Heart left ventricle (tissue), 16 donors: ENCODE measurements around the gene GJA1. TPM values are rescaled to one million over a fixed set of nuclear protein-coding genes. Genes with fewer than 3 reads are reported as not detected.

Source experiments
- ATAC-seq, 4 donors: fragments of 200-7000 bp; cut with Tn5 transposase; one replicate each; pipeline ENCODE4 v1.9.1; 2020 to 2022; ENCODE audit warnings: moderate library complexity in 4 of 4, mild to moderate bottlenecking in 3 of 4, moderate number of reproducible peaks in 1 of 4
- DNase-seq, 5 donors: peaks; one replicate each; pipeline ENCODE4 v3.0.0-alpha.2; 2020
- H3K27ac ChIP-seq, 12 donors: fragments of 200-600 bp; sonication (generic) in 4 of 12; one replicate each; pipeline versions ENCODE4 v1.5.0 to v1.8.0; 2016 to 2022; ENCODE audit warnings: mild to moderate bottlenecking in 2 of 12
- H3K27me3 ChIP-seq, 9 donors: fragments of 200-600 bp; sonication (generic) in 2 of 9; one replicate each; pipeline versions ENCODE4 v1.5.1 to v1.8.0; 2016 to 2022; ENCODE audit warnings: mild to moderate bottlenecking in 3 of 9
- H3K36me3 ChIP-seq, 9 donors: fragments of 200-600 bp; sonication (generic) in 2 of 9; one replicate each; pipeline versions ENCODE4 v1.5.0 to v1.8.0; 2018 to 2022; ENCODE audit warnings: mild to moderate bottlenecking in 2 of 9
- H3K4me1 ChIP-seq, 12 donors: fragments of 200-600 bp; sonication (generic) in 4 of 12; one replicate each; pipeline versions ENCODE4 v1.5.0 to v1.8.0; 2016 to 2022; ENCODE audit warnings: mild to moderate bottlenecking in 3 of 12
- H3K4me3 ChIP-seq, 12 donors: fragments of 200-600 bp; sonication (generic) in 4 of 12; one replicate each; pipeline versions ENCODE4 v1.5.0 to v1.8.0; 2017 to 2022; ENCODE audit warnings: mild to moderate bottlenecking in 9 of 12, moderate library complexity in 4 of 12
- H3K9me3 ChIP-seq, 12 donors: fragments of 200-600 bp; sonication (generic) in 4 of 12; one replicate each; pipeline versions ENCODE4 v1.5.0 to v1.8.0; 2016 to 2022; ENCODE audit warnings: mild to moderate bottlenecking in 1 of 12
- POLR2A ChIP-seq, 2 donors: fragments of 450-650 bp; IDR thresholded peaks; one replicate each; pipeline ENCODE4 v1.6.1; 2017; ENCODE audit warnings: antibody characterized with exemption in 2 of 2, mild to moderate bottlenecking in 2 of 2, moderate library complexity in 2 of 2
- WGBS, 4 donors: extraction: QIAGEN DNeasy Blood & Tissue Kit in 2 of 4; methylation state at CpG; one replicate each; pipeline versions ENCODE4 v1.1.5 to v1.1.7; 2013 to 2018; 5-methylcytosine and 5-hydroxymethylcytosine counted together
- intact Hi-C, 10 donors: fragments of 100-400 bp; cut with DNase I; formaldehyde crosslinking; loops; one replicate each; pipeline versions ENCODE4 v1.11.1 to v1.14.2; 2022
- polyA plus RNA-seq, 2 donors: library from polyadenylated mRNA; stranded (reverse); fragments of 200-250 nt; gene quantifications; one replicate each; pipeline ENCODE4 v1.2.3, GENCODE V29; 2013
- total RNA-seq, 9 donors: library from RNA; depleted of rRNA in 2 of 9; stranded (reverse); fragments of >200 nt in 2 of 9; fragmentation: NEBNext Ultra II Directional in 3 of 9; extraction: Animal tissue kit (Norgen Biotek cat#: 25700) in 3 of 9; gene quantifications; one replicate each; pipeline versions ENCODE4 v1.1.0 to v1.2.4, GENCODE V29; 2016 to 2023
- TF ChIP-seq, protein P1 (sequence below), 12 donors: fragments of 200-600 bp; sonication (generic) in 4 of 12; IDR thresholded peaks; one replicate each; pipeline versions ENCODE4 v1.5.0 to v1.8.0; 2018 to 2022; ENCODE audit warnings: antibody characterized with exemption in 12 of 12, mild to moderate bottlenecking in 5 of 12
- donor health status: ischemic (EF 13 %, LVEDD 7.1; RV severe dilation, severe dysfunction).
- donor health status: healthy with polysubstance abuse.
- donor health status: DM: no; HTN: yes; CAD: no.
- donor health status: DM: no; HTN: no; CAD: no.
- donor health status: ischemic (EF 25% LVEDD 6.9; RV normal size, moderate dysfunction).
- donor health status: ischemic (EF 25% LVEDD 5.7; RV mildly dilated, moderate dysfunction).
- donor health status: healthy.
- donor health status: DM: yes; HTN: yes; CAD: no.
- donor health status: ischemic (EF 35%, LVEDD 5.7; RV mildly dilated, moderate dysfunction).
- donor health status: nonischemic (EF 11% LVEDD 7.7; RV severe dilation, severe dysfunction).
- donor health status: DM: yes; HTN: yes; CAD: no.
- donor health status: PGD.
- donor health status: ischemic (EF 29% LVEDD 5.4; RV normal size, mild dysfunction).
- donor health status: nonischemic (EF 23%, LVEDD 6.1; RV moderate dilation, normal function).

Gene GJA1
- total and polyA plus RNA-seq, 11 donors, result 103 to 404 (median 208) TPM

DNA sequence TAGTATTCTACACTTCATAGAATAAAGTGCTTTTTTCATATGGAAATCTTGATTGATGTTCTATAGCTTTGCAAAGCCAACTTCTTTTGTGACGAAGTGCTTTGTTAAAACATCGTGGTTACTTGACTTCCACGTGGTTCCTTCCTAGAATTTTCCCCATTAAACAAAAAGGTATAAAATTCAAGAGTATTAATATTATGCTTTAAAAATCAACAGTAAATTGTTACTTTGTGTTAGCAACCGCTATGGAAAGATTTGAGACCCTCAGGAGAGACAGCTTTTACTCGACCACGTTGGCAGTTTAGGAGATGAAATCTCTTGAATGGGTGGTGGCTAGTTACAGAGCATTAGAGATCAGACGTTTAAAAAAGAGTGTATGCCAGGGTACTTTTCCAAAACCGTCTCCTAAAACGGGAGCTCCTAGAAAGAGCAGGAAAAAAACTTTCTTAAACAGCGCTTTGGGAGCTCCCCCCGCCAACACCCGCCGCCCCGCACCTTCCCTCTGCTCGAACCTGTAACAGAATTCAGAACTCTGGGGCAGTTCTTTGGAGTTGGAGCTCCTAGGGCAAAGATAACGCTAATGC, 920 bp downstream of the GJA1 start:
- DNase-seq, result peak in 2 of 5 donors; percentile 22 to 31
- intact Hi-C loops, result loop anchor here in 8 of 10 donors (2.0 to 10.0 kb wide), 13 partner anchors 146 to 958 kb away; partner anchors contain the start of gene HSF2 (in 1 of the 8)
- Histone ChIP-seq H3K27ac (peak overlapping the region; percentile 82 to 95 (median 92)), H3K9me3 (no peaks in the 10 kb centered on the region), H3K27me3 (peaks cover 0 to 22% (median 0%) of the 10 kb centered on the region in 9 donors), H3K4me1 (peaks cover 0 to 34% (median 5%) of the 10 kb centered on the region in 12 donors), H3K4me3 (peak overlapping the region; percentile 47 to 86 (median 72)), H3K36me3 (no peaks in the 10 kb centered on the region)
- TF ChIP-seq POLR2A (IDR thresholded peaks at IDR 0.05), result no peak
- TF ChIP-seq, protein P1, sequence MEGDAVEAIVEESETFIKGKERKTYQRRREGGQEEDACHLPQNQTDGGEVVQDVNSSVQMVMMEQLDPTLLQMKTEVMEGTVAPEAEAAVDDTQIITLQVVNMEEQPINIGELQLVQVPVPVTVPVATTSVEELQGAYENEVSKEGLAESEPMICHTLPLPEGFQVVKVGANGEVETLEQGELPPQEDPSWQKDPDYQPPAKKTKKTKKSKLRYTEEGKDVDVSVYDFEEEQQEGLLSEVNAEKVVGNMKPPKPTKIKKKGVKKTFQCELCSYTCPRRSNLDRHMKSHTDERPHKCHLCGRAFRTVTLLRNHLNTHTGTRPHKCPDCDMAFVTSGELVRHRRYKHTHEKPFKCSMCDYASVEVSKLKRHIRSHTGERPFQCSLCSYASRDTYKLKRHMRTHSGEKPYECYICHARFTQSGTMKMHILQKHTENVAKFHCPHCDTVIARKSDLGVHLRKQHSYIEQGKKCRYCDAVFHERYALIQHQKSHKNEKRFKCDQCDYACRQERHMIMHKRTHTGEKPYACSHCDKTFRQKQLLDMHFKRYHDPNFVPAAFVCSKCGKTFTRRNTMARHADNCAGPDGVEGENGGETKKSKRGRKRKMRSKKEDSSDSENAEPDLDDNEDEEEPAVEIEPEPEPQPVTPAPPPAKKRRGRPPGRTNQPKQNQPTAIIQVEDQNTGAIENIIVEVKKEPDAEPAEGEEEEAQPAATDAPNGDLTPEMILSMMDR (IDR thresholded peaks at IDR 0.05), result no peak
- WGBS, 4 donors, result 1% methylated on average over 16 of the region's 16 CpGs
- ATAC-seq, result peak in 2 of 4 donors; percentile 17 to 24

DNA sequence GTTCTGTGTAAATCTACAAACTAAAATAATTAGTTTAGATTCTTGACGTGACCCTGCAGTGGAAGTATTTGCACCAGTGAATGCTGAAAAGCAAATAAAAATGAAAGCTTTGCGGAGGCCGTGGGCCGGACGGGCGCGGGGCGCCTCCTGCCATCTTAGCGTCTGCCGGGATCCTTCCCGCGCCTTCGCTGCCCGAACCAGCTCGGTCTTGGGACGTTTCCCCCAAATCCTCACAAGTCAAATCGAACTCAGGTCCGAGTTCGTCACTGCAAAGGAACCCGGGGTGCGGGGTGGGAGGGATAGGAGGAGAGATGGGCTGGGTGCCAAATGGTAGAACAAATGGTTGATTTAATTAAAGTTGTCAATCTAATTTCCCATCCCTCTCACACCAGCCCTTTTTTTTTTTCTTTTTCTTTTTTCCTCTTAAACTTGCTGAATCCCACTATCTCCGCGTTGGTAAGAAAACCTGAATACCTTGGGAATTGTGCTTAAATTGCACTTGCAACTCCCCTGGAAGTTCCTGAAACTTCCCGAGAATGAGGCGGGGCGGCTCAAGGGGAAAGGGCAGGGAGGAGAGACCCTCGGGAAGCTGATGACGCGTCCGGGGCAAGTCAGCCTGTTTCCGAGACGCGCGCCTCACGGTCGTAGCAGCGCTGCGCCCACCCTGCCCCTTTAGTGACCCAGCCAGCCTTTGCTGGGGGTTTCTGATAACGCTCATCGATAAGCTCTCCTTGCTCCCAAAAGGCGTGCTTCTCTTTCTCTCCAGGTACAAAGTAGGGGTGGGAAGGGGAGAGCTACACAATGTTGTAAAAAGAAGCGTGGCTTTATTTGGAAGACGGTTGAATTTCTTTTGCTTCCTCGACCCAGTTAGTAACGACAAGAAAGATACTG, 1.8 kb downstream of the GJA1 start:
- TF ChIP-seq, protein P1 (IDR thresholded peaks at IDR 0.05), result no peak
- no peak for TF ChIP-seq POLR2A (IDR thresholded peaks at IDR 0.05)
- Histone ChIP-seq H3K4me1 (peaks cover 0 to 42% (median 6%) of the 10 kb centered on the region in 12 donors), H3K27ac (peak overlapping the region; percentile 82 to 95 (median 92)), H3K36me3 (no peaks in the 10 kb centered on the region), H3K4me3 (peak overlapping the region; percentile 47 to 86 (median 72)), H3K9me3 (no peaks in the 10 kb centered on the region), H3K27me3 (peaks cover 0 to 22% (median 0%) of the 10 kb centered on the region in 9 donors)
- peak; percentile 59 to 72 (median 66) for DNase-seq
- ATAC-seq, result peak in 3 of 4 donors; percentile 46 to 66 (median 54)
- 0 to 1% (median 0%) methylated on average over 45 of the region's 45 CpGs for WGBS, 4 donors
- intact Hi-C loops, result loop anchor here in 8 of 10 donors (2.0 to 10.0 kb wide), 13 partner anchors 145 to 958 kb away; partner anchors contain the start of gene HSF2 (in 1 of the 8)

DNA sequence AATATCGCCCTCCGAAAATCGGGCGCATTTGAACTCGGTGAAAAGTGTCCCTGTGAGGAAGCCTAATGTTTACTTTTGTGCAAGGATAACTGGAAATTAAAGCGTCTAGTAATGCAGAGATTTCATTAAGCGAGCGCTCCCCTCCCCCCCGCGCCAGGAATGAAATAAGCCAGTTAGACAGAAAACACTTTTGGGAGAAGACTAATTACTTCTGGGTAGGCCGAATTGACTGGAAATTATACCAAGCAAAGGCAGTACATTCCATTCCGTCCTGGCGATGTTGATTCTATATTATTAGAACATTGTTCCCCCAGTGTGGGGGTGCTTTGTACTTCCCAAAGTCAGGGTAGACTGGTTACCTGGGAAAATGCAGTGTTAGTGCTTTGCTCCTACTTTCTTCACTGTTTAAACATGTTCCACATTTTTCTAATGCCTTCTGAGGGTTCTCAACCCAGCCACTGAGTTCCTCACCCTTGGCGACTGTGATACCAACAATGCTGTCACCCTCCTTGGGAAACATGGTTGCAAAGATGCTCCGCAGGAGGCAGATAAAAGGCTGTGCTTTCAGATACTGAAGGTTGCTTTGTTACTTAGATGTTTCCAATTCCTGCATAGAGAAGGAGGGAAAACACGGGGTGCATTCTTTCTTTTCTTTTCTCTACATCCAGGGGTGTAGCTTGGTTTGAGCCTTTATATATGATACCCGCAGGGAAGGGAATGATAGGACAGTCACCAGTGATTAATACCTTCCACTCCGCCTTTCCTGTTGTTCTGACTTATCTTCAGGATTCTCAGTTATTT, 2.6 kb downstream of the GJA1 start:
- WGBS, 4 donors, result 5 to 8% (median 8%) methylated on average over 18 of the region's 18 CpGs
- TF ChIP-seq, protein P1 (IDR thresholded peaks at IDR 0.05), result no peak
- no peak for TF ChIP-seq POLR2A (IDR thresholded peaks at IDR 0.05)
- Histone ChIP-seq H3K27me3 (peaks cover 0 to 22% (median 0%) of the 10 kb centered on the region in 9 donors), H3K36me3 (no peaks in the 10 kb centered on the region), H3K27ac (peak overlapping the region; percentile 82 to 95 (median 92)), H3K9me3 (no peaks in the 10 kb centered on the region), H3K4me3 (peak overlapping the region; percentile 47 to 86 (median 72)), H3K4me1 (peaks cover 0 to 46% (median 10%) of the 10 kb centered on the region in 12 donors)
- intact Hi-C loops, result loop anchor here in 8 of 10 donors (2.0 to 10.0 kb wide), 13 partner anchors 144 to 957 kb away; partner anchors contain the start of gene HSF2 (in 1 of the 8)
- peak in 2 of 5 donors; percentile 20 to 34 for DNase-seq
- peak in 3 of 4 donors; percentile 4 to 12 (median 5) for ATAC-seq
